Vagina (tissue), 2 donors: ENCODE measurements around the gene ELMO1. TPM values are rescaled to one million over a fixed set of nuclear protein-coding genes. Genes with fewer than 3 reads are reported as not detected.

Source experiments
- DNase-seq, 2 donors: peaks; one replicate each; pipeline ENCODE4 v3.0.0-alpha.2; 2017; ENCODE audit errors: extremely low spot score in 2 of 2
- H3K27ac ChIP-seq: fragments of 200-600 bp; sonication (generic); one replicate; pipeline ENCODE4 v1.5.1; 2019
- H3K27me3 ChIP-seq: fragments of 200-600 bp; sonication (generic); one replicate; pipeline ENCODE4 v1.5.1; 2019
- H3K36me3 ChIP-seq, 2 donors: fragments of 200-600 bp; sonication (generic); one replicate each; pipeline ENCODE4 v1.5.1; 2017 to 2019
- H3K4me1 ChIP-seq: fragments of 200-600 bp; sonication (generic); one replicate; pipeline ENCODE4 v1.5.1; 2019
- H3K4me3 ChIP-seq, 2 donors: fragments of 200-600 bp; sonication (generic); 1 replicate in 1 of 2; 2 replicates in 1 of 2; pipeline ENCODE4 v1.5.1; 2016 to 2019
- H3K9me3 ChIP-seq: fragments of 200-600 bp; sonication (generic); one replicate; pipeline ENCODE4 v1.5.1; 2019
- POLR2A ChIP-seq, 2 donors: fragments of 450-650 bp; IDR thresholded peaks; one replicate each; pipeline ENCODE4 v1.6.1; 2017; ENCODE audit warnings: antibody characterized with exemption in 2 of 2, mild to moderate bottlenecking in 2 of 2, moderate library complexity in 2 of 2
- POLR2AphosphoS5 ChIP-seq, 2 donors: sonication (generic); formaldehyde crosslinking; IDR thresholded peaks; one replicate each; pipeline ENCODE4 v1.9.0; 2017; ENCODE audit warnings: antibody characterized with exemption in 2 of 2, mild to moderate bottlenecking in 2 of 2, low read depth in 1 of 2; ENCODE audit not compliant: insufficient read depth in 1 of 2
- intact Hi-C: fragments of 100-400 bp; cut with DNase I; formaldehyde crosslinking; loops from one replicate; pipeline ENCODE4 v1.15.1; 2023
- total RNA-seq: library from RNA; depleted of rRNA; stranded (reverse); fragments of >200 nt; gene quantifications from one replicate; pipeline ENCODE4 v1.2.3, GENCODE V29; 2016
- TF ChIP-seq, protein P1 (sequence below), 3 experiments: fragments of 450-650 bp in 2 of 3; fragments of 200-600 bp in 1 of 3; sonication (generic) in 1 of 3; IDR thresholded peaks; one replicate each; pipeline ENCODE4 v1.5.1; 2017 to 2019; ENCODE audit warnings: antibody characterized with exemption in 3 of 3, mild to moderate bottlenecking in 2 of 3, moderate library complexity in 2 of 3

Gene ELMO1
- total RNA-seq, 1 donor from 2014 or later, result 74.4 TPM

DNA sequence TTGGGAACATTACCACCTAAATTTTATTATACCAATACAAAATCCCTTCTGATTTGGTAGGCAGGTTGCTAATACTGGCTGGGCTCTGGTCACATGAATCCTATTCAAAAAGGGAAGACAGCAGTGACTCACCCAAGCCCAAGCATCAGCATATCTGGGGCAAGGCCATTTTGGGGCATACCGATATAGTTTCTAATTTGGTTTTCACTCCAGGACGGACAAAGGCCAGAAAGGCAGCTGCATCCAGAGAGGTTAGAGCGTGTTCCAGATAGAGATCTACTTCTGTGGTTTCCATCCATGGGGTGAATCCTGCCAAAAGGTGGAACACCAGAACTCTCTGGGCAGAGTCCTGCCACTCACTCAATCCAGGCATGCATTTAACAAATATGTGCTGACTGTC is 335.8 kb downstream of the ELMO1 start:
- Histone ChIP-seq H3K9me3 (no peaks in the 10 kb centered on the region), H3K36me3 (no peaks in the 10 kb centered on the region), H3K27me3 (no peaks in the 10 kb centered on the region), H3K4me3 (no peak overlapping the region), H3K4me1 (no peaks in the 10 kb centered on the region), H3K27ac (no peak overlapping the region)
- TF ChIP-seq POLR2A (IDR thresholded peaks at IDR 0.05) (no peak), POLR2AphosphoS5 (IDR thresholded peaks at IDR 0.05; ENCODE audit: insufficient read depth in 1 of 2, low read depth in 1 of 2) (no peak)
- TF ChIP-seq, protein P1, sequence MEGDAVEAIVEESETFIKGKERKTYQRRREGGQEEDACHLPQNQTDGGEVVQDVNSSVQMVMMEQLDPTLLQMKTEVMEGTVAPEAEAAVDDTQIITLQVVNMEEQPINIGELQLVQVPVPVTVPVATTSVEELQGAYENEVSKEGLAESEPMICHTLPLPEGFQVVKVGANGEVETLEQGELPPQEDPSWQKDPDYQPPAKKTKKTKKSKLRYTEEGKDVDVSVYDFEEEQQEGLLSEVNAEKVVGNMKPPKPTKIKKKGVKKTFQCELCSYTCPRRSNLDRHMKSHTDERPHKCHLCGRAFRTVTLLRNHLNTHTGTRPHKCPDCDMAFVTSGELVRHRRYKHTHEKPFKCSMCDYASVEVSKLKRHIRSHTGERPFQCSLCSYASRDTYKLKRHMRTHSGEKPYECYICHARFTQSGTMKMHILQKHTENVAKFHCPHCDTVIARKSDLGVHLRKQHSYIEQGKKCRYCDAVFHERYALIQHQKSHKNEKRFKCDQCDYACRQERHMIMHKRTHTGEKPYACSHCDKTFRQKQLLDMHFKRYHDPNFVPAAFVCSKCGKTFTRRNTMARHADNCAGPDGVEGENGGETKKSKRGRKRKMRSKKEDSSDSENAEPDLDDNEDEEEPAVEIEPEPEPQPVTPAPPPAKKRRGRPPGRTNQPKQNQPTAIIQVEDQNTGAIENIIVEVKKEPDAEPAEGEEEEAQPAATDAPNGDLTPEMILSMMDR (IDR thresholded peaks at IDR 0.05), result no peak
- DNase-seq, result no peak
- intact Hi-C loops, result no loop called here

DNA sequence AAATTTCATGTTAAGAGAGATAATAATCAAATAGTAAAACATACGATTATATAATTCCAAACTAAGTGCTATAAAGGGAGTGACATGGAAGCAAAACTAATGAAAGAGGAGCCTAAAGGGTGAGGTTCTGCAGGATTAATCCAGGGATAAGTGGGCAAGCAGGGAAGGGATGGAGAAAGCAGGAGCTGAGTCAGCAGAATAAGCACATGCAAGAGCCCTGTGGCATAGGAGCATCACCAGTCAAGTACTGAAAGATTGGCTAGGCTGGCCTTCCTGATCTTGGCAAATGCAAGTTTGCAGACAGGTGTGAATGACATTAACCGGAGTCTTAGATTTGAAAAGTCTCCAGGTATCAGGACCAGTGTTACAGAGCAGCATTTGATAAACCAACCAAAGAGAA is 336.4 kb downstream of the ELMO1 start:
- TF ChIP-seq, protein P1 (IDR thresholded peaks at IDR 0.05), result no peak
- TF ChIP-seq POLR2A (IDR thresholded peaks at IDR 0.05), result no peak
- TF ChIP-seq POLR2AphosphoS5 (IDR thresholded peaks at IDR 0.05; ENCODE audit: insufficient read depth in 1 of 2, low read depth in 1 of 2), result no peak
- H3K27me3 ChIP-seq, result no peaks in the 10 kb centered on the region
- no peak overlapping the region for H3K27ac ChIP-seq
- no peak for DNase-seq
- intact Hi-C loops, result no loop called here
- no peak overlapping the region for H3K4me3 ChIP-seq
- no peaks in the 10 kb centered on the region for H3K9me3 ChIP-seq
- no peaks in the 10 kb centered on the region for H3K36me3 ChIP-seq
- no peaks in the 10 kb centered on the region for H3K4me1 ChIP-seq

DNA sequence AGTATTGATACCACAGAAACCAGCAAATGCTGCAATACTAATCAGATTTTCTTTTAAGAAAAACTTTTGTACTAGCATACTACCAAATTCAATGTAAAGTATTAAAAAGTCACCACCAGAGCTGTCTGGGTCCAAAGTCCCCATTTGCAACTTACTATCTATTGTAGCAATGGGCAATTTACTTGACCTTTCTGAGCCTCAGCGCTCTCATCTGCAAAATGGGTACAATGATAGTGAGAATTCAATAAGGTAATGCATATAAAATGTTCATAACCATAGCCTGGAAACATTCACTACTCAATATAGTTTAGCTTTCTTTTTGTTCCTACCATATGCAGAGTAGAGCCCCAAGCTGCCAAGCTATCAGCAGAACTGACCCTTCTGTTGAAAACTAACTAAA is 337.2 kb downstream of the ELMO1 start:
- H3K36me3 ChIP-seq, result no peaks in the 10 kb centered on the region
- H3K4me3 ChIP-seq, result no peak overlapping the region
- H3K27ac ChIP-seq, result no peak overlapping the region
- no peaks in the 10 kb centered on the region for H3K4me1 ChIP-seq
- TF ChIP-seq POLR2AphosphoS5 (IDR thresholded peaks at IDR 0.05; ENCODE audit: insufficient read depth in 1 of 2, low read depth in 1 of 2), result no peak
- TF ChIP-seq, protein P1 (IDR thresholded peaks at IDR 0.05), result no peak
- no peak for TF ChIP-seq POLR2A (IDR thresholded peaks at IDR 0.05)
- intact Hi-C loops, result no loop called here
- no peaks in the 10 kb centered on the region for H3K9me3 ChIP-seq
- no peaks in the 10 kb centered on the region for H3K27me3 ChIP-seq
- no peak for DNase-seq

DNA sequence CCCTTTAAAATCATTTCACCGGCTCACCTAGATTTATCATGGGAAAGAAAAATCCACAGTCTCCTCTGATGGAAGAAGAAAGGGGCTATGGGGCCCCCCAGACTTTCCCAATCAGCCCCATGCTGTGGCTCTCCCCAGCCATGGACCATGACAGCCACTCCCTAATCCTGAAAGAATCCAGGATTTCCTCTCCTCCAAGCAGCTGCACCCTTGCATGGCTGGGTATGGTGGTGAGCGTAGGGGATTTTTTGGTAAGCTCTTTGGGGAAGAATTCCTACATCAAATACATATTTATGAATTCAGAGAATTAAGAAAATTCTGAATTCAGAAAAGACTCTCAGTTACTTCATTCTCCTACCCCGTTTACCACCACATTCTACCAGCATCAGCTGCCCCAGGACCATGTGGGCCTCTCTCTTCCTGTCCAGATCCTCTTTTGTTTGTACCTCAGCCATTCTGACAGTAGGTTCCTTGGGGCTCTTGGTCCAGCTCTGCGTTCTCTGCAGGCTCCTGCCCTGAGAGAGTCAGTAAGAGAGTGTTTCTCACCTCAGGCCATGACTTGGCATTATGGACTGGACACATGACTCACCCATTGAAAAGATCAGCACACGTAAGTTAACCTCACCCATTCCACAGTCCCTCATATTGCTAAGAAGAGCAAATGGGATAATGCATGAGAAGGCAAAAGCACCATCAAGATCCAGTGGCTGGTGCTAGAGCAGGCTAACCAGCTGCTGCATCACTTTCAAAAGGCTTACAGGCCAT is 337.8 kb downstream of the ELMO1 start:
- intact Hi-C loops, result no loop called here
- no peaks in the 10 kb centered on the region for H3K27me3 ChIP-seq
- no peak for TF ChIP-seq POLR2A (IDR thresholded peaks at IDR 0.05)
- TF ChIP-seq, protein P1 (IDR thresholded peaks at IDR 0.05), result no peak
- TF ChIP-seq POLR2AphosphoS5 (IDR thresholded peaks at IDR 0.05; ENCODE audit: insufficient read depth in 1 of 2, low read depth in 1 of 2), result no peak
- H3K27ac ChIP-seq, result no peak overlapping the region
- H3K9me3 ChIP-seq, result no peaks in the 10 kb centered on the region
- H3K4me3 ChIP-seq, result no peak overlapping the region
- H3K36me3 ChIP-seq, result no peaks in the 10 kb centered on the region
- no peak for DNase-seq
- no peaks in the 10 kb centered on the region for H3K4me1 ChIP-seq

DNA sequence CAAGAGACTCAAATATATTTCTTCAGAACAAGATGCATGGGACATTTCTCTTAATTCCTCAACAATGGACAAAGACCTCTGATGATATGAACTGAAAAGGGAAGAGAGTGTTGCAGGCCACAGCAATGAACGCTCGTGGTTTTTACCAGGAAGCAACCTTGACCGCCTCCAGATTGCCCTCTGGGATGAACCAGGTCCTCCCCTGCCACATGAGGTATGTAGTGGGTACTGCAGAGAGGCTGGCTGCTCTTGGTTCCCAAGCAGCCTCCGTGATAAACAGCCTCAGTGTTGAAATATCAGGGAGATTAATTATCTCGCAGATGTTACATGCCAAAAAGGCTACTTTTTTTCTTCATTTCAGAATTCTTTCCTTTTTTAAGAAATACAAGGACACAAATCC is 338.8 kb downstream of the ELMO1 start:
- TF ChIP-seq, protein P1 (IDR thresholded peaks at IDR 0.05), result no peak
- TF ChIP-seq POLR2AphosphoS5 (IDR thresholded peaks at IDR 0.05; ENCODE audit: insufficient read depth in 1 of 2, low read depth in 1 of 2), result no peak
- TF ChIP-seq POLR2A (IDR thresholded peaks at IDR 0.05), result no peak
- Histone ChIP-seq H3K4me3 (no peak overlapping the region), H3K27me3 (no peaks in the 10 kb centered on the region), H3K27ac (no peak overlapping the region), H3K36me3 (no peaks in the 10 kb centered on the region), H3K9me3 (no peaks in the 10 kb centered on the region), H3K4me1 (no peaks in the 10 kb centered on the region)
- intact Hi-C loops, result no loop called here
- no peak for DNase-seq
